ENCODE measurements around the gene FNDC5.

DNA sequence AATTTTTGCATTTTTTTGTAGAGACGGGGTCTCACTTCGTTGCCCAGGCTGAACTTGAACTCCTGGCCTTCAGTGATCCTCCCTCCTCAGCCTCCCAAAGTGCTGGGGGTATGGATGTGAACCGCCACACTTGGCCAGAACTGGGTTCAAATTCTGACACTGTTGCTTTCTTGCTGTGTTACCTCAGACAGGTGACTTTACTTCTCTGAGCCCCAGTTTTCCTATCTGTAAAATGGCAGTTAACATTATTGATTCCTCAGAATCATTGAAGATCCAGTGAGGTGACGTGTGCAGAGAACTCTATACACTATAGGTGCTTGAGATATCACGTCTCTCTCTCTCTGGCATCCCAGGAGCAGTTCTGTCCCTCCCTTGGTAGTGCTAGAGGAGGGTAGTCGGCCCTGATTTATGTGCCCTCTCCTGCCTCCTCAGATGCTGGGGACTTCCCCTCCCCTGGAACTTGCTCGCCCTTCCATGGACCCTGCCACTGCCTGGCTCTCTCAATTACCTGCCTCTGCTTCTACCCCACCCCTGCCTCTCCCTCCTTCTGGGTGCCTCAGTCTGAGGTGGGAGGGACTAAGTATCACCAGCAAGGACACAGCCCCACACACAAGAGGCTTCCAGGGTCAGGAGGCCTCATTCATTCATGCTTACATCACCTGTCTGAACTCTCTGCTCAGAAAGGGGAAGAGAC is 12.8 kb upstream of the FNDC5 start:
- TF ChIP-seq, protein P1, sequence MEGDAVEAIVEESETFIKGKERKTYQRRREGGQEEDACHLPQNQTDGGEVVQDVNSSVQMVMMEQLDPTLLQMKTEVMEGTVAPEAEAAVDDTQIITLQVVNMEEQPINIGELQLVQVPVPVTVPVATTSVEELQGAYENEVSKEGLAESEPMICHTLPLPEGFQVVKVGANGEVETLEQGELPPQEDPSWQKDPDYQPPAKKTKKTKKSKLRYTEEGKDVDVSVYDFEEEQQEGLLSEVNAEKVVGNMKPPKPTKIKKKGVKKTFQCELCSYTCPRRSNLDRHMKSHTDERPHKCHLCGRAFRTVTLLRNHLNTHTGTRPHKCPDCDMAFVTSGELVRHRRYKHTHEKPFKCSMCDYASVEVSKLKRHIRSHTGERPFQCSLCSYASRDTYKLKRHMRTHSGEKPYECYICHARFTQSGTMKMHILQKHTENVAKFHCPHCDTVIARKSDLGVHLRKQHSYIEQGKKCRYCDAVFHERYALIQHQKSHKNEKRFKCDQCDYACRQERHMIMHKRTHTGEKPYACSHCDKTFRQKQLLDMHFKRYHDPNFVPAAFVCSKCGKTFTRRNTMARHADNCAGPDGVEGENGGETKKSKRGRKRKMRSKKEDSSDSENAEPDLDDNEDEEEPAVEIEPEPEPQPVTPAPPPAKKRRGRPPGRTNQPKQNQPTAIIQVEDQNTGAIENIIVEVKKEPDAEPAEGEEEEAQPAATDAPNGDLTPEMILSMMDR (IDR thresholded peaks at IDR 0.05; ENCODE audit: borderline replicate concordance, extremely low read depth, low read length, poor library complexity, severe bottlenecking), result no peak
- TF ChIP-seq EZH2 (IDR thresholded peaks at IDR 0.05; ENCODE audit: borderline replicate concordance, low read depth, low read length, severe bottlenecking), result no peak

Measured in DND-41 (cell line).